ENCODE results near the gene COL26A1.

GRCh38 chr7:101539784-101540183, 177.1 kb downstream of the COL26A1 start:
- TF ChIP-seq POLR2A (IDR thresholded peaks at IDR 0.05; ENCODE audit: low read length) = no peak
- TF ChIP-seq GATA1 (IDR thresholded peaks at IDR 0.05; ENCODE audit: low read depth, low read length) = no peak
